SIG-M5 treated with dmso at 0.1 percent for 504 hours (cell line): ENCODE results near the gene DIP2C.

Experiments used
- DNase-seq: peaks from one replicate; lab custom pipeline; 2025; ENCODE audit not compliant: unreplicated experiment; lab: John Stamatoyannopoulos, UW

The DIP2C gene

DNA sequence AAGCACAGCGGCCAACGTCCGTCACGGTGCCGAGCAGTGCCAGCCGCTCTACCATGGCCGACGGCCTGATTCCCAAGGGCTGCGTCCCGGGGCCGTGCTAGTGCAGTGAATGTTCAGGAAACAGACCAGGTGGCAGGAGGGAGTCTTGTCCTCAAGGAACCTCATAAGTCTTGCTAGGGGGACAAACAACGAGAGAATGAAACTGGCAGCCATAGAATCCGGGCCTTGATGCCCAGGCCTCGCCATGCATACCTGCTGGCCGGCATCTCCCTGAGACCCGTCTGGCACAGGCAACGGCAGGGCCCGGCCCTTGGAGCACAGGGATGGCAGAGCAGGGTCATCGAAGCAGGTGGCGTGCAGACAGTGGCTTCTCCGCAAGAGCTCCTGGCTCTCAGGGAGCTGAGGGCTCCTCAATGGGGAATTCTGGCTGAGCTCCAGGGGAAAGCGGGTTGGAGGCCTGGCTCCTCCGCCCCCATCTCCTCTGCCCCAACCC lies 58.8 kb downstream of the DIP2C start:
- DNase-seq = no peak

DNA sequence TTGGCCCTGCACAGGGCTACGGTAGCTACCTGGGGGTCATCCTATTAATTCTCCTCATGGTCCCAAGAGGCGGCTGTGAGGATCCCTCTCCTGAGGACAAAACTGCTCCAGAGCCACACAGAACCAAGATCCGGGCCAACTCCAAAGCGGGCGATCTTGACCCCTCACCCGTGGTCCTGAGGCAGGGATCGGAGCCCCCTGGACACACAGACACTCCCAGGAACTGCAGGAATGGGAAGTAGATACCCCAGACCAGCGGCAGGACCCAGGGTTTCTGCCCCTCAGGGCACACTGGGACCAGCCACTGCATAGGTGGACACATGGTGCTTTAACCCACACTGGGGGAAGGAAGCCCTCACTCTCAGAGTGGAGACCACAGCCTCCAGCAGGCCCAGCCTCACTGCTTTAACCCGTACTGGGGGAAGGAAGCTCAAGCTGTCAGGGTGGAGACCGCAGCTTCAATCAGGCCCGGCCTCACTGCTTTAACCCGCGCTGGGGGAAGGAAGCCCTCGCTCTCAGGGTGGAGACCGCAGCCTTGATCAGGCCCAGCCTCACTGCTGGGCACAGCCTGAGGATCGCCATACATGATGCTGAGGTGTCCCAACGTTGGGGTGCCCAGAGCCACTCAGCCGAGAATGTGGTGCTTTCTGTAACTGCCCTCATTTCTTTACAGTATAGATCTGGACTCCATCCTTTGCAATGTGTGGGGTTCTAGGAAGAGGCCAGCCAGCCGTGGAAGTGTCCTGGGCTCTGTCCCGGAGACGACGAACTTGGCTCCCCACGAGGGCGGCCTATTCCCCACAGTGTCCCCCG lies 60.1 kb downstream of the DIP2C start:
- DNase-seq = no peak

- no peak for DNase-seq
Measured at GRCh38 chr10:628386-629045, 61.0 kb downstream of the DIP2C start.

DNA sequence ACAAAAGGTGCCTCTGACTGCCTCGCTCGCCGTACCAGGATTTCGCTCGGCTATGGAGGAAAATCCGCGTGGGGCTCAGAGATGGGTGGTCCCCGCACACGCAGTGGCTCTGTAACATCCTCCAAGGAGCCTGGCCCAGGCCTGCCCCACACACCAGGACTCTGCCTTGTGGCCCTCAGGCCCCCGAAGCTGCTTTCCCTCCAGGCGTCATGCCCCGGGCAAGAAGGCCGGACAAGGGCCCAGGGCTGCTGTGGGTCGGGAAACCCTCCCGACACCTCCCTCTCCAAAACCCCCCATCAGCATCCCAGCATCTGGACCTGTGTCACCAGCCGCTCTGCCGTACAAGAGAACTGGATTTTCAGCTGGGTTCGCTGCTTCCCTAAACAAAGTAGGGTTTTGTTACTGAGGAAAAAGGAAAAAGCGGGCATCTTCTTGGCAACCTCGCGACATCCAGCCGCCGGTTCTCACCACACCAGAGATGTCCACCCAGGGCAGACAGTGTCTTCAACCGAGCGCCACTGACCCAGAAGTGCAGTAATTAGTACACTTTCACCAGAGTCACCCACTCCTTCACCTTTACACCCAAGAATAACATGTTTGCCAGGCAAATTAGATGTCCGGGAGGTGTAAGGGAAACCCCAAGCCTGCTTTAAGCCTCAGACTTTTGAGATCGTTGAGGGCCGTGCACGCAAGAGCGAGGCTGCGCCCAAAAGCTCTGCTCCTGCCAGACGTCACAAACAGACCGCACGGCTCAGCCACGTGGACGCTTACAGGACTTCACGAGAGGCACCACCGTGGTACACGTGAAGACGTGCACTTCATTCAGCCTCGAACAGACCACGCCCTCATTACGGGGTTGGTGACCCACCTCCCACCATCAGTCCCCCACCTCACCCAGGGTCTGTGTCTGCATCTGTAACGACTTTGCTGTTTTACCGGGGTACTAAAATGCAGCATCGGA lies 62.2 kb downstream of the DIP2C start:
- no peak for DNase-seq

DNA sequence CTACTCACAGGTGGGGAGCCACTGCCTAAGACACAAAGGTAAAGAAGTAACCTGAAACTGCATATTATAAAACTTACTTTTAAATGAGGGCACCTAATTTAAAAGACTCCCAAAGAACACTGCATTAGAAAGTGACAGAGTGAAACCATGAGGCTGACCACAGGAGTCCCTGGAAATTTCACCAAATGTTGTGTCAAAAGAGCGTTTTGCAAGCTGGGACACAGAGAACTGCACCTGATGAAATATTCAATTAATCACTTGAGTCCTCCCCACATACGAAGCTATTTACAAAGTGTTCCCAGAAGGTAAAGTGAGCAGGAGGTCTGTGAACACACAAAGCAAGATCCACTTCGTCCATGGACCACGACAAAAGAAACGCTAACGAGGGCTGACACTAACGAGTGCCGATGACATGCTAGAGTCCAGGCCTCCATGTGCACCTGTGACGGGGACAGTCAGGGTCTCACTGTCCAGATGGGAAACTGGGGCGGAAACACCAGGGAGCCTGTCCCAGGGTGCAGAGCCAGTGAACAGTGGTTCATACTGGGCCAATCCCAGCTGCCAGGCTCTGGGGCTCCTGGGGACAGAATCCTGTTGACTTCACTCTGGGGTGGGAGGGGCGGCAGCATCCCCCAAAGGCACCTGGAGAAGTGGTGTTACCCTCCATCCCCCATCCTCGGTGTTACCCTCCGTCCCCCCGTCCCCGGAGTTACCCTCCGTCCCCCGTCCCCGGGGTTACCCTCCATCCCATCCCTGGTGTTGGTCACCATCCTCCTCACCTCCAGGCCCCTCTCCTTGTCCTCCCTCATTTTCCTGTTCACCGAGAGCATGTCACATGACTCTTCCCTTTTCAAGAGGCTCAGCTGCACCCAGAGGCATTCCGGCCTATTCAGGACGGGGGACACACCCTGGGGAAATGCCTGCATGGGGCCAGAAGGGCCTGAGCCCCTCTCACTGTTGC lies 63.4 kb downstream of the DIP2C start:
- DNase-seq = no peak

DNA sequence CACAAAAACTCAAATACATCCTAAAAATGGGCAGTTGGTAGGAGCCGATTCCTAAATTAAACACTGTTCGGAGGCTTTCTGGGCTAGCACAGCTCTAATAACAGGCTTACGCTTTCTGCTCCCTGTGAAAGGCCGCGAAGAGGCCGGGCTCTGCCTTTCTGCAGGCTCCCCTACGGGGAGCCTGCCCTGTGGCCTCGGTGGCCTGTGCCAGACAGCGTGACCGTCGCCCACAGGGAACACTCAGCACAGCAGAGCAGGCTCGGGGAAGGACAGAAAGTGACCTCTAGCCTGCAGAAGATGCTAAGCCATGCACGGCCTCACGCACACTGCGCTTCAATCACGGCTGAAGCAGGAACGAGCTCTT lies 64.2 kb downstream of the DIP2C start:
- DNase-seq = no peak

DNA sequence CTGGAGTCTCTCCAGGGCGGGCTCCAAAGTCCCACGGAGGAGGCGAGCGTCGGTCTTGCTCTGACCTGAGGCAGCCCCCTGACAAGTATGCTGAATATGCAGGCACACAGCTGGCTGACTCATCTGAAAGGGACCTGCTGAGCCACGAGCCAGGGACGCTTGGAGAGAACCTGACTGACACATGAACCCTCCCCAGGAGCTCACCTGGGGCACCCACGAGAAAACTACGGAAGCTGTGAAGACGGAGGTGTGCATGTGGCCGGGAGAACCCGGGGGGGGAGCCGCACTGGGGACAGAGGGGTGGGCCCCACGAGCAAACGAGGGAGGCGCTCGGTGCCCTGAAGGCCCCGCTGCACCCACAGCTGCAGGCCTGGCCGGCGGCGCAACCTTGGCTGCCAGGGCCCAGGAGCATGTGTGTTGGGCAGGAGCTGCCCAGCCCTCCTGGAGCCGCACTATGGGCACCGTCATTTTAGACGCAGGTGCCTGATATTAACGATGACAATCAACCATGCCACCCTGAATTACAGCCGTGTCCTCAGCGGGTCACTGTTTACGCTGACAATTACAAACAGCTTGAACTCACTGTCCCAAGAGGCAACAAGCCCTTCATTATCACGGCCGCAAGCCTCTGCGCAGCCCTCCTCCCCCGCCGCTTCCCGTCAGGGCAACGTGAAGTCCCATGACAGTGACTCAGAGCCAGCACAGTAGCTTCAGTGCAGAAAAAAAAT lies 64.7 kb downstream of the DIP2C start:
- DNase-seq = no peak

GRCh38 chr10:624312-624604 lies 65.2 kb downstream of the DIP2C start:
- no peak for DNase-seq

DNA sequence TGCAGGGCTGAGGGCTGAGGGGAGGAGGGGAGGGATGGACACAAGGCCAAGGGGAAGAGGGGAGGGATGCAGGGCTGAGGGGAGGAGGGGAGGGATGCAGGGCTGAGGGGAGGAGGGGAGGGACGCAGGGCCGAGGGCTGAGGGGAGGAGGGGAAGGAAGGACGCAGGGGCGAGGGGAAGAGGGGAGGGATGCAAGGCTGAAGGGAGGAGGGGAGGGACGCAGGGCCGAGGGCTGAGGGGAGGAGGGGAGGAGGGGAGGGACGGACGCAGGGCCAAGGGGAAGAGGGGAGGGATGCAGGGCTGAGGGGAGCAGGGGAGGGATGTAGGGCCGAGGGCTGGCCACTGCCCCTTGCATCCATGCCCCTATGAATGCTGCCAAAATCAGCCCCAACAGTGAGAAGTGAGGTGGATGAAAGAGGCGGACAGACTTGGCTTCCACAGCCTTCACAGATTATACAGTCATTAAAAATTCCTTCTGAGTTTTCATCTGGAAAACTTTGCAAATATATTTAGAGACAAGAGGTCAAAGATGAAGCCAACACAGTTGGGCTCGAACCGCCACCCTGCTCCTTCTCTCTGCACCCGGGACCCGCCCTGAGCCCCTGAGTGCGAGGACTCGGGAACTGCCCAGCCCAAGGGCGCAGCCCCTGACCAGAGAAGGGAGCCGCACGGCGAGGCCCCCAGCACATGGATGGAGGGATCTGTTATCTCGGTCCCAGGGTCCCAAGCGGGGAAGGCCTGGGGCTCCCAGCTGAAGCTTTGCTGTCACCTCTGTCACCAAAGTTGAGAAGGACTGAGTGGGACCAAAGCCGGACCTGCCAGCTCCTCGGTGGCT lies 65.8 kb downstream of the DIP2C start:
- no peak for DNase-seq

DNA sequence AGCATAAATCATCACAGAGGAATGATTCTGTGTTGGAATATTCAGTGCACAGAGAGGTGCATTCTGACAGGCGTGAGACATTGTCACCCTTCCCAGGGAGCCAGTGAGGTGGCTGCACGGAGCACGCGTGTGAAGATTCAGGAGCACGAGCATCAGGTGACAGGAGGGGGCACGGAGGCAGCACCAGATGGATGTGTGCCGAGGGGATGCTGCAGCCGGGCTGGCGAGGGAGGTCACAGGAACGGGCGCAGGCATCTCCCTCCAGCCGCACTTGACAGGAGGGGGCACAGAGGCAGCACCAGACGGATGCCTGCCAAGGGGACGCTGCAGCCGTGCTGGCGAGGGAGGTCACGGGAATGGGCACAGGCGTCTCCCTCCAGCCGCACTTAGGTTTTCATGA lies 66.5 kb downstream of the DIP2C start:
- DNase-seq = no peak

- peak; percentile 75 for DNase-seq
Measured at GRCh38 chr10:621981-622740, 67.3 kb downstream of the DIP2C start.

DNA sequence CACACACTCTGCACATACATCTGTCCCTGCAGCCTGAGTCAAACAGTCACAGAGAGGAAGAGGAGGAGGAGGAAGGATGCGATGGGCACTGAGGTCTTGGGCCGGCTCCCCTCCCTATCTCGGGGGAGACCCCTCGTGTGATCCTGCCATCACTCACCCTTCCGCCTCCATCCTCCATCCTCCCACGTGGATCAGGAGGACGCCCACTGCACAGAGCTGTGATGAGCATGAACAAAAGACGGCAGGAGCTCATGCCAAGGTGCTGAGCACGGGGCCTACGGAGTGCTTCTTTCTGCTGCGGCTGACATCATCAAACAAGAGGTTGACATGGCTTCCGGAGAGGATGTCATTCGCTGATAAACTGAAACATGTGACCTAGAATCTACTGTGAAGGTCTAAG lies 68.0 kb downstream of the DIP2C start:
- no peak for DNase-seq

- no peak for DNase-seq
Measured at GRCh38 chr10:620971-621370, 68.5 kb downstream of the DIP2C start.

DNA sequence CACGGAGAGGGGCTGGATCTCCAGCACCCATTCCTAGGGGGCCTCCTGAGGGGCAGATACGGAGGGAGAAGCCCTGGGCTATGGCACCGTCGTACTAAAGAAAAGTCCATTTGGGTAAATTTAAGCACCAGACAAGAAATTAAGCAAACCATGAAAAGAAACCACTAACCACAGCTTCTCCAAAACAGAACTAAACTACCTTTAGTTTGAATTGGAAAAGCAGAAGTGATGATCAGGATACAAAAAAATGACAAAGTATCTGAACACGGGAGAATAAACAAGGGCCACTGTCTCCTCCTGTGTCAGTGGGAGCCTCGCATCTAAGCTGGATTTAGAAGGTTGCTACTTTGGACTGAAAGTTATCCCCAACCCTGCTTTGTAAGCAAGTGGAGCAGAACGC lies 69.1 kb downstream of the DIP2C start:
- peak; percentile 65 for DNase-seq

DNA sequence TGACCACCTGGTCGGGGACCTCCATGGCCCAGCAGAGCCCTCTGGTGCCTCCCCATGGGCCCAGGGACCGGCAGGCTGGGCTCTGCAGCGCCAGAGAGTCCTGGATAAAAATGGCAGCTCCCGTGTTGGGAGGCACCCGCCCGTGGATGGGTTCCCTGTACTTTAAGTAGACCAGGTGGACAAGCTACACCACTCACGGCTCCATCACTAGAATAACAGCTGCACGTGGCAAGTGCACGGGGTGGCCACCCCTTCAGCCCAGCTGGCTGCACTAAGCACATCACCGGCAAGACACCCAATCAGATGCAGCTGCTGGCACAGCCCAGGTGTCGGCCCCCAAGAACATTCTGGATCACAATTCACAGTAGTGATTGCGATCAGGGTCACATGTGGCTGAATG lies 69.8 kb downstream of the DIP2C start:
- peak; percentile 24 for DNase-seq

DNA sequence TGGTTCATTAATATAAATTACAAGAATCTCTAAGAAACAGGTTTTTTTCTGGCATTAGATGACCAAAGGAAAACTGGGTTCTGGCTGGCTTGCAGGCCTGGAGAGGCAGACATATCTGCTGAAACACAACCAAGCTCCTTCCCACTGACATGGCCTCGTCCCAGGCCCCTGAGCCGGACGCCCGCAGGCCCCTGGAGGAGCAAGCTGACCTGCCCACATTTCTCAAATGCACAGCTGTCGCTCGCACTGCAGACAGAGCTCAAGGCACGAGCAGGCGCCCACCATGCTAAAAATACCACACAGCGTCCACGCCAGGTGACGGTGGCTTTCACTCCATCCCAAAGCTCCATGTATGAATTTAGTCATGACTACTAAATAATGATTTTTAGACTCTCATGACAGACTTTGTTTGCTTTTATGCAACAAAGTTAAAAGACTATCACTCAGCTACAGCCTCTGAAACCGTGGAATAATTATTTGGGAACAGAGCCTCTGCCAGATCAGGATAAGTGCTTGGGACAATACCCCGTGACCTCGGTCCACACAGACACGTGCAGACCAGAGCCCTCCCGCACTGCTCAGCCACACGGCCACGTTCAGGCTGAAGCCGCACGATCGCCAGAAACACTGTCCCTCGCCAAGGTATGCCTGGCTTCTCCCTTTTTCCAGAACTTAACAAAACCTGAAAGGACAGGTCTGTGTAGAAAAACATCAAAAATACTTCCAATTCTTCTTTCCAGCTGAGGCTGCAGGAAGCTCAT lies 71.1 kb downstream of the DIP2C start:
- DNase-seq = no peak

GRCh38 chr10:617471-617870 lies 72.0 kb downstream of the DIP2C start:
- no peak for DNase-seq
